ENCODE data around the gene CLCN6.

CLCN6 gene

GRCh38 chr1:11786168-11786567, 19.8 kb upstream of the CLCN6 start:
- Mint-ChIP-seq H3K4me3 (no peak overlapping the region), H3K27ac (no peak overlapping the region), H3K36me3 (ENCODE audit: low read depth) (peaks cover 6% of the 10 kb centered on the region), H3K9me3 (no peaks in the 10 kb centered on the region), H3K4me1 (peaks cover 33% of the 10 kb centered on the region), H3K27me3 (ENCODE audit: low read depth) (no peaks in the 10 kb centered on the region)
- no peak for TF ChIP-seq CTCF (IDR thresholded peaks at IDR 0.05; ENCODE audit: unreplicated experiment in 3 of 3)

- no peak for TF ChIP-seq CTCF (IDR thresholded peaks at IDR 0.05; ENCODE audit: unreplicated experiment in 3 of 3)
- Mint-ChIP-seq H3K36me3 (ENCODE audit: low read depth) (peaks cover 16% of the 10 kb centered on the region), H3K27ac (peak overlapping the region in 2 of 3 experiments; percentile 20 to 69), H3K9me3 (no peaks in the 10 kb centered on the region), H3K27me3 (ENCODE audit: low read depth) (no peaks in the 10 kb centered on the region), H3K4me3 (no peak overlapping the region), H3K4me1 (peaks cover 43% of the 10 kb centered on the region)
These were observed 18.7 kb upstream of the CLCN6 start for GRCh38 chr1:11787251-11787803.

DNA sequence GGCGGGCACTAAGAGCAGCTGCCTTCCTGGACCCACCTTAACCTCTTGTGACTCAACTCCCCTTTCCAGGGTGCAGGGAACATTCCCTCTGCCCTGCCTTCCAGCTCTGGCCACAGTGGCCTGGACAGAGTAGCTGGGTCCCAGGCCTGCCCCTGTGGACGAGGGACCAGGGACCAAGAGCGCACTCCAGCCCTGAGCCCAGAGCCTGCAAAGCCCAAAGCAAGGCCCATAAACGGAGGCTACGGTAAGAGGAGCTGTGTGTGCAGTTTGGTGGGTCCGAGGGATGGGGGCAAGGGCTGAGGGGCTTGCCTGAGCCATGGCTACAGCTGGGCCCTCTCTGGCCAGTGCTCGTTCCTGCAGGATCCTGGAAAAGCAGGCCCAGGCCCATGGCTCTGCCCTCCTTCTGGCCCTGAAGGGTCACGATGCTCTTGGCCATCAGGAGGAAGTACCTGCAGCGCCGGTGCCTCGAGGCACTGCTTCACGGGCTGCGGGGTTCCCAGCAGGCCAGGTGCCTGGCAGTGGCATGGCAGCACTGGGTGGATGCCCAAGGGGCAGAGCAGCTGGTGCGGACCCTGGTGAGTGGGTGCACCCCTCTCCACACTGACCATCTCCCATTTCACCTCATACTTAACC, 18.1 kb upstream of the CLCN6 start:
- H3K4me1 Mint-ChIP-seq, result peaks cover 47% of the 10 kb centered on the region
- peak overlapping the region in 2 of 3 experiments; percentile 20 to 69 for H3K27ac Mint-ChIP-seq
- no peaks in the 10 kb centered on the region for H3K27me3 Mint-ChIP-seq (ENCODE audit: low read depth)
- H3K36me3 Mint-ChIP-seq (ENCODE audit: low read depth), result peaks cover 22% of the 10 kb centered on the region
- no peaks in the 10 kb centered on the region for H3K9me3 Mint-ChIP-seq
- H3K4me3 Mint-ChIP-seq, result no peak overlapping the region
- no peak for TF ChIP-seq CTCF (IDR thresholded peaks at IDR 0.05; ENCODE audit: unreplicated experiment in 3 of 3)

GRCh38 chr1:11788549-11789053, 17.4 kb upstream of the CLCN6 start:
- H3K27ac Mint-ChIP-seq, result no peak overlapping the region
- H3K9me3 Mint-ChIP-seq, result no peaks in the 10 kb centered on the region
- H3K36me3 Mint-ChIP-seq (ENCODE audit: low read depth), result peaks cover 22% of the 10 kb centered on the region
- TF ChIP-seq CTCF (IDR thresholded peaks at IDR 0.05; ENCODE audit: unreplicated experiment in 3 of 3), result no peak
- no peaks in the 10 kb centered on the region for H3K27me3 Mint-ChIP-seq (ENCODE audit: low read depth)
- H3K4me3 Mint-ChIP-seq, result peak overlapping the region in 1 of 3 experiments; percentile 17
- H3K4me1 Mint-ChIP-seq, result peaks cover 44% of the 10 kb centered on the region

DNA sequence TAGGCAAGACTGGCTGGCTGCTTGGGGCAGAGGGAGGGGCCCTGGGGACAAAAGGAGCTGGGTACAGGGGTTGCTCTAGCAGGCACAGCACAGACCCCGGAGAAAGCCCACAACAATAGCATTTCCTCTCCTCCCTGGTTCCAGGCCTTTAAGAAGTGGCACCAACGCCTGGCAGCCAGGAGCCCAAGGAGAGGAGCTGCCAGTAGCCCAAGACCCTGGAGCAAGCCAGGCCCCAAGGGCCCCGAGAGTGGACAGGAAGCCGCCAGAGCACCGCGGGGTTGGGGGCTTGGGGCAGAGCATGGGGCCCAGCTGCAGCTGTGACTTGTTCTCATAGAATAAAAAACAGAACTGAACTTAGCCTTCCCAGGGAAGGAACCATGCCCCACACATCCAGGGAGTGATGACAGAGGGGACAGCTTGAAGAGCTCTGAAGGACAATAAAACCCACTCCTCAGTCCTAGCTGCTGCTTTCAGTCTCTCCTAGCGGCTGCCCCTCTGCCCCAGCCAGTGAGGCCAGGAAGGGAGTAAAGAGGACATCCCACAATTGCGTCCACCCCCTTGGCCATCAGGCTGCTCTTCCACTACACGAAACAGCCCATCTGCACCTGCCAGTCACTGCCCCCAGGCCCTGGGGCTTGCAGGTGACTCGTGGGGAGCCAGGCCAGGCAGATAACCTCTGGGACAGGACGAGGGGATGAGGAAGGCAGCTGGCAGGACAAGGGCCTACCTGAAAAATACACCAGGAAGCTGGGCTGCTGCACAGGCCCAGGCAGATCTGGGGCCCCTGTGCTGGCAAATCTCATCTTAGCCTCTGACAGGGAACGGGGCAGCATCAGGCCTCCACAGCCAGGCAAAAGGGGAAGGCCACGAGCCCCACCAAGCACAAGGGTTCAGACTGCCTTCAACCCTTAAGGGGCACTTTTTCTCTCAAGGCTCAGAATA, 16.6 kb upstream of the CLCN6 start:
- Mint-ChIP-seq H3K36me3 (ENCODE audit: low read depth) (peaks cover 24% of the 10 kb centered on the region), H3K9me3 (no peaks in the 10 kb centered on the region), H3K4me1 (peaks cover 44% of the 10 kb centered on the region), H3K27ac (peak overlapping the region in 1 of 3 experiments; percentile 76), H3K27me3 (ENCODE audit: low read depth) (no peaks in the 10 kb centered on the region), H3K4me3 (no peak overlapping the region)
- TF ChIP-seq CTCF (IDR thresholded peaks at IDR 0.05; ENCODE audit: unreplicated experiment in 3 of 3), result no peak
